Neural cell (in vitro differentiated cells): ENCODE results near the gene SLC44A1. TPM values are rescaled to one million over a fixed set of nuclear protein-coding genes. Genes with fewer than 3 reads are reported as not detected.

Experiments
- H2AFZ ChIP-seq: fragments of 200-600, 300-800 bp; sonication (generic), shearing (Covaris generic); 2 replicates; pipeline ENCODE4 v1.6.0; 2014; ENCODE audit warnings: low read depth, mild to moderate bottlenecking, antibody characterized with exemption, low read length, moderate library complexity
- H3F3A ChIP-seq: fragments of 200-600 bp; shearing (Covaris generic); 2 replicates; pipeline ENCODE4 v1.6.1; 2016; ENCODE audit warnings: mild to moderate bottlenecking, moderate library complexity, mixed read lengths, antibody characterized with exemption, low read length; ENCODE audit not compliant: insufficient read depth, poor library complexity, severe bottlenecking
- H3K27ac ChIP-seq: fragments of 200-600, 300-800 bp; sonication (generic), shearing (Covaris generic); 2 replicates; pipeline ENCODE4 v1.5.1; 2014; ENCODE audit warnings: mild to moderate bottlenecking, low read length, moderate library complexity
- H3K27me3 ChIP-seq: fragments of 300-800, 200-600 bp; sonication (generic), shearing (Covaris generic); 2 replicates; pipeline ENCODE4 v1.6.0; 2014; ENCODE audit warnings: mild to moderate bottlenecking, low read depth, low read length, moderate library complexity; ENCODE audit not compliant: insufficient read depth
- H3K36me3 ChIP-seq: fragments of 300-800, 200-600 bp; sonication (generic), shearing (Covaris generic); 2 replicates; pipeline ENCODE4 v1.5.1; 2014; ENCODE audit warnings: mild to moderate bottlenecking, antibody characterized with exemption, low read length, moderate library complexity; ENCODE audit not compliant: insufficient read depth
- H3K4me2 ChIP-seq: fragments of 300-800, 200-600 bp; sonication (generic), shearing (Covaris generic); 2 replicates; pipeline ENCODE4 v1.6.0; 2014; ENCODE audit warnings: mild to moderate bottlenecking, low read length
- H3K4me3 ChIP-seq: fragments of 300-800, 200-600 bp; sonication (generic), shearing (Covaris generic); 2 replicates; pipeline ENCODE4 v1.5.1; 2014; ENCODE audit warnings: mild to moderate bottlenecking, low read length, moderate library complexity
- H3K79me2 ChIP-seq: fragments of 200-600 bp; shearing (Covaris generic); replicated peaks from 2 replicates; pipeline ENCODE4 v1.6.0; 2014; ENCODE audit warnings: mild to moderate bottlenecking, low read length, moderate library complexity; ENCODE audit not compliant: insufficient read depth
- H3K9ac ChIP-seq: fragments of 300-800, 200-600 bp; sonication (generic), shearing (Covaris generic); 2 replicates; pipeline ENCODE4 v1.6.1; 2016; ENCODE audit warnings: mild to moderate bottlenecking, low read length, mixed read lengths
- H3K9me2 ChIP-seq: fragments of 200-600 bp; shearing (Covaris generic); 2 replicates; pipeline ENCODE4 v1.6.1; 2016; ENCODE audit warnings: mild to moderate bottlenecking, low read length, mixed read lengths; ENCODE audit not compliant: insufficient read depth
- H3K9me3 ChIP-seq: fragments of 200-600, 300-800 bp; sonication (generic), shearing (Covaris generic); 2 replicates; pipeline ENCODE4 v1.6.1; 2016; ENCODE audit warnings: mild to moderate bottlenecking, mixed run types, low read length, moderate library complexity, mixed read lengths
- H4K20me1 ChIP-seq: fragments of 200-600 bp; shearing (Covaris generic); 2 replicates; pipeline ENCODE4 v1.6.1; 2016; ENCODE audit warnings: mild to moderate bottlenecking, mixed run types; ENCODE audit not compliant: insufficient read depth
- EP300 ChIP-seq: fragments of 450-650 bp; conservative IDR thresholded peaks from 2 replicates; pipeline ENCODE4 v1.6.1; 2014; ENCODE audit warnings: antibody characterized with exemption, mild to moderate bottlenecking, moderate library complexity; ENCODE audit not compliant: poor library complexity, severe bottlenecking
- EZH2 ChIP-seq: fragments of 200-600, 300-800 bp; shearing (Covaris generic), sonication (generic); IDR thresholded peaks from 2 replicates; pipeline ENCODE4 v1.6.1; 2014; ENCODE audit warnings: antibody characterized with exemption, low read length, borderline replicate concordance, mild to moderate bottlenecking; ENCODE audit not compliant: insufficient read depth, poor library complexity, severe bottlenecking
- MXI1 ChIP-seq: fragments of 450-650 bp; conservative IDR thresholded peaks from 2 replicates; pipeline ENCODE4 v1.6.1; 2014; ENCODE audit warnings: antibody characterized with exemption, mild to moderate bottlenecking; ENCODE audit not compliant: poor library complexity, severe bottlenecking
- POLR2AphosphoS5 ChIP-seq: IDR thresholded peaks from 2 replicates; pipeline ENCODE4 v1.6.1; 2012
- RAD21 ChIP-seq: fragments of 450-650 bp; conservative IDR thresholded peaks from 2 replicates; pipeline ENCODE4 v1.6.1; 2014; ENCODE audit warnings: antibody characterized with exemption, mild to moderate bottlenecking, moderate library complexity
- REST ChIP-seq: IDR thresholded peaks from 2 replicates; pipeline ENCODE4 v1.6.1; 2012; ENCODE audit warnings: borderline replicate concordance
- SMC3 ChIP-seq: fragments of 450-650 bp; conservative IDR thresholded peaks from 2 replicates; pipeline ENCODE4 v1.6.1; 2014; ENCODE audit warnings: antibody characterized with exemption, mild to moderate bottlenecking, moderate library complexity; ENCODE audit not compliant: poor library complexity
- TAF1 ChIP-seq: IDR thresholded peaks from 2 replicates; pipeline ENCODE4 v1.6.1; 2012; ENCODE audit warnings: low read depth
- polyA plus RNA-seq: library from polyadenylated mRNA; depleted of rRNA; stranded (reverse); fragments of >200 nt; gene quantifications from 2 replicates; pipeline ENCODE4 v1.2.3, GENCODE V29; 2014
- TF ChIP-seq, protein P1 (sequence below): fragments of 450-650 bp; IDR thresholded peaks from 2 replicates; pipeline ENCODE4 v1.5.1; 2014; ENCODE audit warnings: antibody characterized with exemption, mild to moderate bottlenecking, moderate library complexity; ENCODE audit not compliant: poor library complexity, severe bottlenecking

The SLC44A1 gene
- polyA plus RNA-seq, 1 donor from 2014 or later, result 3.9 TPM

GRCh38 chr9:105473221-105473620 lies 228.8 kb downstream of the SLC44A1 start:
- H3K36me3 ChIP-seq, result peaks cover 9% of the 10 kb centered on the region
- no peaks in the 10 kb centered on the region for H3K27me3 ChIP-seq
- H2AFZ ChIP-seq, result no peak overlapping the region
- no peaks in the 10 kb centered on the region for H3K9me3 ChIP-seq
- H4K20me1 ChIP-seq, result no peaks in the 10 kb centered on the region
- H3F3A ChIP-seq, result no peaks in the 10 kb centered on the region
- H3K4me2 ChIP-seq, result no peak overlapping the region
- H3K4me3 ChIP-seq, result no peak overlapping the region
- peaks cover 14% of the 10 kb centered on the region for H3K79me2 ChIP-seq
- H3K27ac ChIP-seq, result no peak overlapping the region
- no peaks in the 10 kb centered on the region for H3K9me2 ChIP-seq
- no peak overlapping the region for H3K9ac ChIP-seq
- TF ChIP-seq TAF1, result no peak
- TF ChIP-seq REST, result no peak
- TF ChIP-seq EZH2, result no peak
- TF ChIP-seq, protein P1, sequence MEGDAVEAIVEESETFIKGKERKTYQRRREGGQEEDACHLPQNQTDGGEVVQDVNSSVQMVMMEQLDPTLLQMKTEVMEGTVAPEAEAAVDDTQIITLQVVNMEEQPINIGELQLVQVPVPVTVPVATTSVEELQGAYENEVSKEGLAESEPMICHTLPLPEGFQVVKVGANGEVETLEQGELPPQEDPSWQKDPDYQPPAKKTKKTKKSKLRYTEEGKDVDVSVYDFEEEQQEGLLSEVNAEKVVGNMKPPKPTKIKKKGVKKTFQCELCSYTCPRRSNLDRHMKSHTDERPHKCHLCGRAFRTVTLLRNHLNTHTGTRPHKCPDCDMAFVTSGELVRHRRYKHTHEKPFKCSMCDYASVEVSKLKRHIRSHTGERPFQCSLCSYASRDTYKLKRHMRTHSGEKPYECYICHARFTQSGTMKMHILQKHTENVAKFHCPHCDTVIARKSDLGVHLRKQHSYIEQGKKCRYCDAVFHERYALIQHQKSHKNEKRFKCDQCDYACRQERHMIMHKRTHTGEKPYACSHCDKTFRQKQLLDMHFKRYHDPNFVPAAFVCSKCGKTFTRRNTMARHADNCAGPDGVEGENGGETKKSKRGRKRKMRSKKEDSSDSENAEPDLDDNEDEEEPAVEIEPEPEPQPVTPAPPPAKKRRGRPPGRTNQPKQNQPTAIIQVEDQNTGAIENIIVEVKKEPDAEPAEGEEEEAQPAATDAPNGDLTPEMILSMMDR, result no peak
- TF ChIP-seq RAD21, result no peak
- TF ChIP-seq SMC3, result no peak
- no peak for TF ChIP-seq MXI1
- no peak for TF ChIP-seq POLR2AphosphoS5
- TF ChIP-seq EP300, result no peak

DNA sequence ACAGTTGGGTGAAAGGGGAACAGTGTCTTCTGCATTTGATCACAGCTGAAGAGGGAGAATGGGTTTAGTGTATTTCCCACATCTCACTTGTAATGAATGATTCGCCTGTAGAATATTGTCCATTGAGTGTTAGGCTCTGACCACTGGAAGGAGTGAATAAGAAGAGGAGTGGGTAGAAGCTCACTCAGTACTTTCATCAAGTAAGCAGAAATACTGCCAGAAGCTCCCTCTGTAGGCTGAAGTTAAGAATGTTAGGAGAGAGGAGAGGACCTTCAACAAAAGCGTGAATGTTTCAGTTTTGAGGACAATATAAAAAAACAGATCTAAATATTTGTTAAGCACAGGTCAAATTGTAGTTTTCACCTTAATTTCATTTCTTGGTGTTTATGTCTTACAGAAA lies 230.9 kb downstream of the SLC44A1 start:
- H3F3A ChIP-seq, result no peaks in the 10 kb centered on the region
- no peak overlapping the region for H3K27ac ChIP-seq
- no peaks in the 10 kb centered on the region for H3K9me3 ChIP-seq
- peaks cover 7% of the 10 kb centered on the region for H3K79me2 ChIP-seq
- H3K9ac ChIP-seq, result no peak overlapping the region
- no peak for TF ChIP-seq TAF1
- TF ChIP-seq EP300, result no peak
- TF ChIP-seq SMC3, result peak; percentile 15
- TF ChIP-seq POLR2AphosphoS5, result no peak
- TF ChIP-seq, protein P1, result peak; percentile 37
- H3K27me3 ChIP-seq, result no peaks in the 10 kb centered on the region
- no peaks in the 10 kb centered on the region for H3K9me2 ChIP-seq
- no peaks in the 10 kb centered on the region for H4K20me1 ChIP-seq
- no peak overlapping the region for H2AFZ ChIP-seq
- no peak overlapping the region for H3K4me3 ChIP-seq
- no peaks in the 10 kb centered on the region for H3K36me3 ChIP-seq
- no peak overlapping the region for H3K4me2 ChIP-seq
